Neutrophil (primary cell): ENCODE measurements around the gene OSBP2.

ENCODE experiments used
- H3K27ac ChIP-seq: fragments of 200-600 bp; sonication (generic); 2 replicates; pipeline ENCODE4 v1.5.1; 2016; ENCODE audit warnings: mild to moderate bottlenecking, moderate library complexity
- H3K27me3 ChIP-seq: fragments of 200-600 bp; sonication (generic); 2 replicates; pipeline ENCODE4 v1.6.0; 2016; ENCODE audit warnings: mild to moderate bottlenecking
- H3K36me3 ChIP-seq: fragments of 200-600 bp; sonication (generic); 2 replicates; pipeline ENCODE4 v1.5.1; 2017
- H3K4me1 ChIP-seq, 2 experiments: fragments of 200-600 bp in 1 of 2; sonication (generic) in 1 of 2; 1 replicate in 1 of 2; 2 replicates in 1 of 2; pipeline versions ENCODE4 v1.5.1 to v1.6.1; 2013 to 2016; ENCODE audit warnings: low read depth in 1 of 2, low read length in 1 of 2, mild to moderate bottlenecking in 1 of 2, moderate library complexity in 1 of 2; ENCODE audit not compliant: control insufficient read depth in 1 of 2, insufficient read depth in 1 of 2
- H3K4me3 ChIP-seq, 2 experiments: fragments of 200-600 bp in 1 of 2; sonication (generic) in 1 of 2; 1 replicate in 1 of 2; 2 replicates in 1 of 2; pipeline ENCODE4 v1.5.1; 2013 to 2016; ENCODE audit warnings: low read depth in 1 of 2, low read length in 1 of 2, mild to moderate bottlenecking in 1 of 2, moderate library complexity in 1 of 2
- H3K9me3 ChIP-seq: fragments of 200-600 bp; sonication (generic); 2 replicates; pipeline ENCODE4 v1.5.1; 2016
- CTCF ChIP-seq: fragments of 200-600 bp; sonication (generic); IDR thresholded peaks from 2 replicates; pipeline ENCODE4 v1.5.1; 2016; ENCODE audit warnings: antibody characterized with exemption

Gene OSBP2

GRCh38 chr22:30804626-30805025 lies 110.0 kb downstream of the OSBP2 start:
- no peak for TF ChIP-seq CTCF
- Histone ChIP-seq H3K27ac (no peak overlapping the region), H3K36me3 (no peaks in the 10 kb centered on the region), H3K4me3 (no peak overlapping the region), H3K9me3 (no peaks in the 10 kb centered on the region), H3K4me1 (no peaks in the 10 kb centered on the region), H3K27me3 (peaks cover 72% of the 10 kb centered on the region)

- H3K27ac ChIP-seq = no peak overlapping the region
- H3K9me3 ChIP-seq = no peaks in the 10 kb centered on the region
- no peak for TF ChIP-seq CTCF
- H3K27me3 ChIP-seq = peaks cover 54% of the 10 kb centered on the region
- no peaks in the 10 kb centered on the region for H3K36me3 ChIP-seq
- H3K4me3 ChIP-seq = no peak overlapping the region
- H3K4me1 ChIP-seq = no peaks in the 10 kb centered on the region
Observed at GRCh38 chr22:30806391-30806861, 111.8 kb downstream of the OSBP2 start.

- no peak overlapping the region for H3K4me3 ChIP-seq
- TF ChIP-seq CTCF = no peak
- peaks cover 27% of the 10 kb centered on the region for H3K27me3 ChIP-seq
- H3K4me1 ChIP-seq = no peaks in the 10 kb centered on the region
- H3K9me3 ChIP-seq = no peaks in the 10 kb centered on the region
- H3K36me3 ChIP-seq = no peaks in the 10 kb centered on the region
- no peak overlapping the region for H3K27ac ChIP-seq
Observed at GRCh38 chr22:30809086-30809485, 114.4 kb downstream of the OSBP2 start.

GRCh38 chr22:30810105-30810504 lies 115.4 kb downstream of the OSBP2 start:
- Histone ChIP-seq H3K4me3 (no peak overlapping the region), H3K36me3 (no peaks in the 10 kb centered on the region), H3K27ac (no peak overlapping the region), H3K27me3 (peaks cover 20% of the 10 kb centered on the region), H3K4me1 (no peaks in the 10 kb centered on the region), H3K9me3 (no peaks in the 10 kb centered on the region)
- no peak for TF ChIP-seq CTCF

GRCh38 chr22:30813936-30814335 lies 119.3 kb downstream of the OSBP2 start:
- no peak for TF ChIP-seq CTCF
- Histone ChIP-seq H3K27me3 (peaks cover 14% of the 10 kb centered on the region), H3K4me1 (no peaks in the 10 kb centered on the region), H3K36me3 (no peaks in the 10 kb centered on the region), H3K9me3 (no peaks in the 10 kb centered on the region), H3K4me3 (no peak overlapping the region), H3K27ac (no peak overlapping the region)

GRCh38 chr22:30816413-30816812 lies 121.7 kb downstream of the OSBP2 start:
- peaks cover 39% of the 10 kb centered on the region for H3K27me3 ChIP-seq
- no peak for TF ChIP-seq CTCF
- H3K9me3 ChIP-seq = no peaks in the 10 kb centered on the region
- H3K4me3 ChIP-seq = no peak overlapping the region
- H3K36me3 ChIP-seq = no peaks in the 10 kb centered on the region
- no peak overlapping the region for H3K27ac ChIP-seq
- H3K4me1 ChIP-seq = no peaks in the 10 kb centered on the region
